Measurements from ENCODE around the gene GNG4.
"Not testable (repeated sequence)": the region's sequence is repeated elsewhere in the genome, so short reads cannot be mapped to it uniquely, and the experiment has no call there.

GNG4 gene

GRCh38 chr1:235635938-235636662, 13.5 kb downstream of the GNG4 start:
- Histone ChIP-seq H3K9me3 (ENCODE audit: control insufficient read depth, insufficient read depth, low read length) (no peaks in the 10 kb centered on the region), H3K27me3 (ENCODE audit: control insufficient read depth, insufficient read depth, low read length) (no peaks in the 10 kb centered on the region), H3K9ac (ENCODE audit: low read depth, low read length) (no peak overlapping the region), H3K36me3 (ENCODE audit: control insufficient read depth, insufficient read depth, low read length) (no peaks in the 10 kb centered on the region), H3K4me3 (ENCODE audit: low read depth, low read length) (no peak overlapping the region), H3K4me1 (ENCODE audit: control insufficient read depth, insufficient read depth, low read length) (no peaks in the 10 kb centered on the region)

DNA sequence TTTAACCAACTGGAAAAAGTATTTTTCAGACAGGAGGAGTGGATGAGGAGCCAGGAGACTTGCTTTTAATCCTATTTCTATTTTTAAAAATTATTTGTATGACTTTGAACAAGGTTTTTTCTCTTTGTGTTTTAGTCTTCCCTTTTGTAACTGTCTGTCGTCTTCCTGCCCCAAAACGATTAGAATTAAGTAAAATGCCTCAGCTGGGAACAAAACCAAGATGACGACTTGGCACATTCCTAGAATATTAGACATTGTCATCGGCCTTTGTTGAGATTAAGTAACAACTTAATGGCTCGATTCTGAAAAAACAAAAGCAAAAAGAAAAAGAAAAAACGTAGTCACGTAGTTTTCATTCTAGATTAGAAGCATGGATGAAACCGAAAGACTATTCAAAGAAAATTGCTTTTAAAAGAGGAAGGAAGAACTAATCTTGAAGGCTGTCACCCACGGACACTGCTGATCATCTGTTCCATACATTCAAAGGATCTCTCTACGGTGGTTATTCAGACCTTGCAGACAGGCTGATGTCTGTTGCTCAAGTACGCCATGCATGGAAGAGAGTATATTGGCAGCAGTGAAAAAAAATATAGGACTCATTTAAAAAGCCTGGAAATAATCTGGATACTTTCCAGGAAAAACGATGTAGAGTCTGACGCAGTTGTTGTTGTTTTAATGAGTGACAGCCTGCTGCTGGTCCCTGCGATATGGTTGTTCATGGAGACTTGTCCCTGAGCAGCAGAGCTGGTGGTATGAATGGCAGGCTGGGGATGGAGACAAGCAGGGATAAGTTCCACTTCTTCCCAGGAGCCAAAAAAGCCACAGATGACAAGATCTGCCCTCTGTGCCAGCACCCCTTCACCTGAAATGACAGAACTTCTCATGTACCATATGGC, 16.8 kb downstream of the GNG4 start:
- H3K27me3 ChIP-seq (ENCODE audit: control insufficient read depth, insufficient read depth, low read length) = no peaks in the 10 kb centered on the region
- no peak overlapping the region for H3K4me3 ChIP-seq (ENCODE audit: low read depth, low read length)
- H3K4me1 ChIP-seq (ENCODE audit: control insufficient read depth, insufficient read depth, low read length) = no peaks in the 10 kb centered on the region
- no peaks in the 10 kb centered on the region for H3K36me3 ChIP-seq (ENCODE audit: control insufficient read depth, insufficient read depth, low read length)
- no peaks in the 10 kb centered on the region for H3K9me3 ChIP-seq (ENCODE audit: control insufficient read depth, insufficient read depth, low read length)
- no peak overlapping the region for H3K9ac ChIP-seq (ENCODE audit: low read depth, low read length)

DNA sequence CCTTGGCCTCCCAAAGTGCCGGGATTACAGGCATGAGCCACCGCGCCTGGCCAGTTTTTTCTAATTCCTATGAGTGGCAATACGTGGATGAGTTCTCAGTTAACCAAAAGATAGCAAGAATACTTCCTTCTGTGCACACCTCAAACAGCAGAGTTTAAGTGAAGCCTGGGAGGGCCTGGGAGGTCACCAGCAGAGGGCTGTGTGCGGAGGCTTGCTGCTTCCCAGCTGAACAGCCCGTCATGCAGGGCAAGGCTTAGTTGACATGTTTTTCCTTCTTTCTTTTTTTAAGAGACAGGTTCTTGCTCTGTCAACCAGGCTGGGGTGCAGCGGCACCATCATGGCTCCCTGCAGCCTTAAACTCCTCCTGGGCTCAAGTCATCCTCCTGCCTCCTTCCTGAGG, 17.8 kb downstream of the GNG4 start:
- Histone ChIP-seq H3K9ac (ENCODE audit: low read depth, low read length) (no peak overlapping the region), H3K9me3 (ENCODE audit: control insufficient read depth, insufficient read depth, low read length) (no peaks in the 10 kb centered on the region), H3K4me3 (ENCODE audit: low read depth, low read length) (no peak overlapping the region), H3K27me3 (ENCODE audit: control insufficient read depth, insufficient read depth, low read length) (no peaks in the 10 kb centered on the region), H3K36me3 (ENCODE audit: control insufficient read depth, insufficient read depth, low read length) (no peaks in the 10 kb centered on the region), H3K4me1 (ENCODE audit: control insufficient read depth, insufficient read depth, low read length) (no peaks in the 10 kb centered on the region)

- Histone ChIP-seq H3K4me1 (ENCODE audit: control insufficient read depth, insufficient read depth, low read length) (no peaks in the 10 kb centered on the region), H3K9me3 (ENCODE audit: control insufficient read depth, insufficient read depth, low read length) (no peaks in the 10 kb centered on the region), H3K27me3 (ENCODE audit: control insufficient read depth, insufficient read depth, low read length) (no peaks in the 10 kb centered on the region), H3K9ac (ENCODE audit: low read depth, low read length) (no peak overlapping the region), H3K36me3 (ENCODE audit: control insufficient read depth, insufficient read depth, low read length) (no peaks in the 10 kb centered on the region), H3K4me3 (ENCODE audit: low read depth, low read length) (no peak overlapping the region)
These were observed 21.1 kb downstream of the GNG4 start for GRCh38 chr1:235628316-235629005.

- Histone ChIP-seq H3K9me3 (ENCODE audit: control insufficient read depth, insufficient read depth, low read length) (no peaks in the 10 kb centered on the region), H3K9ac (ENCODE audit: low read depth, low read length) (no peak overlapping the region), H3K36me3 (ENCODE audit: control insufficient read depth, insufficient read depth, low read length) (no peaks in the 10 kb centered on the region), H3K27me3 (ENCODE audit: control insufficient read depth, insufficient read depth, low read length) (no peaks in the 10 kb centered on the region), H3K4me3 (ENCODE audit: low read depth, low read length) (no peak overlapping the region), H3K4me1 (ENCODE audit: control insufficient read depth, insufficient read depth, low read length) (no peaks in the 10 kb centered on the region)
These were observed 23.8 kb downstream of the GNG4 start for GRCh38 chr1:235625831-235626230.

DNA sequence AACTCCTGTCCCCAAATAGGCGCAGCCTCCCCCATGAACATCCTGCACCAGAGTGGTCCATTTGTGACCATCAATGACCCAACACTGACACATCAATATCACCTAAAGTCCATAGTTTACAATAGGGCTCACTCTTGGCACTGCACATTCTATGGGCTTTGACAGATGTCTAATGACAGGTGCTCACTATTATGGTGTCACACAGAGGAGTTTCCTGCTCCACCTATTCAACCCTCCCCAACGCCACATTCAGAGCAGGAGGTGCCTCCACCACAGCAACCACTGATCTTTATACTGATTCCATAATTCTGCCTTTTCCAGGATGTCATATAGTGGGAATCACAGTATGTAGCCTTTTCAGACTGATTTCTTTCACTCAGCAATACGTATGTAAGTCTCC, 24.2 kb downstream of the GNG4 start:
- Histone ChIP-seq H3K9ac (ENCODE audit: low read depth, low read length) (no peak overlapping the region), H3K9me3 (ENCODE audit: control insufficient read depth, insufficient read depth, low read length) (no peaks in the 10 kb centered on the region), H3K4me3 (ENCODE audit: low read depth, low read length) (no peak overlapping the region), H3K36me3 (ENCODE audit: control insufficient read depth, insufficient read depth, low read length) (no peaks in the 10 kb centered on the region), H3K27me3 (ENCODE audit: control insufficient read depth, insufficient read depth, low read length) (no peaks in the 10 kb centered on the region), H3K4me1 (ENCODE audit: control insufficient read depth, insufficient read depth, low read length) (no peaks in the 10 kb centered on the region)

DNA sequence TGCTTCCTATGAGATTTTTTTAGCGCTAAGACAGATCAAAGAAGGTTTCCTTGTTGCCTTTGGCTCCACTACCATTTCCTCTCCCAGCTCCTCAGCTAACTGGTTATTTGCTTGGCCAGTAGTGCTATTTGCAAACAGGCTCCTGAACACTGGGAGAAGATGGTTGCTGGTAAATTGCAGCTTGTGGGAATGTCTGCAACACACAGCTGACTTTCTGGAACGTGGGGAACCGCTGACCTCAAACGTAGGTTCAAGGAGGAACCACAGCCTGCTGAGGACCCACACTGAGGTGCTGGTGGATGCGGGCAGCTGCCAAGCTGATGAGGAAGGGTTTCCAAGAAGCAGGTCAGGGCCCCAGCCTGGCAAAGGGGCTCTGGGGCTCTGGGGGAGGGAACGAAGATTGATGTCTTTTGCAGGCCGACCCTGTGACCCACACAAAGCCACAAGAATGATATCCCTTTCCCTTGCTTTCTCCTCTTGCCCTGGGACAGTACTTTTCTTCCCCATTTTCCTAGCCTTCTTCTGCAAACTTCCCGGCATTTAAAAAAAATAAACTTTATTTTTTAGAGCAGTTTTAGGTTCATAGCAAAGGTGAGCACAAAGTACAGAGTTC, 24.8 kb downstream of the GNG4 start:
- H3K9me3 ChIP-seq (ENCODE audit: control insufficient read depth, insufficient read depth, low read length) = no peaks in the 10 kb centered on the region
- no peaks in the 10 kb centered on the region for H3K27me3 ChIP-seq (ENCODE audit: control insufficient read depth, insufficient read depth, low read length)
- H3K4me1 ChIP-seq (ENCODE audit: control insufficient read depth, insufficient read depth, low read length) = no peaks in the 10 kb centered on the region
- no peak overlapping the region for H3K4me3 ChIP-seq (ENCODE audit: low read depth, low read length)
- H3K36me3 ChIP-seq (ENCODE audit: control insufficient read depth, insufficient read depth, low read length) = no peaks in the 10 kb centered on the region
- H3K9ac ChIP-seq (ENCODE audit: low read depth, low read length) = no peak overlapping the region

DNA sequence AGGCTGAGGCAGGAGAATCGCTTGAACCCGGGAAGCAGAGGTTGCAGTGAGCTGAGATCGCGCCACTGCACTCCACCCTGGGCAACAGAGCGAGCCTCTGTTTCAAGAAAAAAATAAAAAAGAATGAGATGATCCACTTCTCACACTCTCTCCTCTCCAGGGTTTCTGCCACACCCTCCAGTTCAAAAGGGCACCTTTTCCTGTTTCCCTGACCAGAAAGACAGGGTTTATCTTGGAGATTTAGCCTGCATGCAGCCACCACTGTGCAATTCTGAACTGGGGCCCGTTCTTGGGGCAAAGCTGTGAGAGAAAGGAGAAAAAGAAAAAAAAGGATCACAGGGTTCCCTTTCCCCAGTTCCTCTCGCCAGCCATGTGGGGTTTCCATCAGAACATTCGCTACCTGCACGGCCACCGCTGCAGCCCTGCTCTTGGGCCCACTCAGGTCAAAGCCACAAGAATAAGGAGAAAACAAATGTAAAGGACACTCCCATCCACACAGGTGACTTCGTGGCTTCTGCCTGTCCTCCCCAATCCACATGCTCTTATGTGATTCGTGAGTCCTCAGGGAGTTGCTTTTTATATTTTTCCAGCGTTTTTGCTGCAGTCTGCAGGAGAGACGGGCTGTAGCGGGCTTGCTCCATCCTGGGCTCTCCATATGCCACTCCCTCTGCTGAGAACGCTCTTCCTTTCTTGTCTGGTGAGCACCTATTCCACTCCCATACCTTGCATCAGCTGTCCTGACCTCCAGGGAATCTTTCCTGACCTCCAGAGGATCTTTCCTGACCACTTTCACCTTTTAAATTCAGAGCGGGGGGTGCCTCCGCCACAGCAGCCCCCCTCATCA, 26.4 kb downstream of the GNG4 start:
- Histone ChIP-seq H3K27me3 (ENCODE audit: control insufficient read depth, insufficient read depth, low read length) (no peaks in the 10 kb centered on the region), H3K9ac (ENCODE audit: low read depth, low read length) (no peak overlapping the region)

GRCh38 chr1:235619149-235619548, 30.4 kb downstream of the GNG4 start:
- H3K9ac ChIP-seq (ENCODE audit: low read depth, low read length); H3K9me3 ChIP-seq (ENCODE audit: control insufficient read depth, insufficient read depth, low read length); H3K27me3 ChIP-seq (ENCODE audit: control insufficient read depth, insufficient read depth, low read length); H3K4me1 ChIP-seq (ENCODE audit: control insufficient read depth, insufficient read depth, low read length); H3K36me3 ChIP-seq (ENCODE audit: control insufficient read depth, insufficient read depth, low read length); H3K4me3 ChIP-seq (ENCODE audit: low read depth, low read length): not testable (repeated sequence)

More for the DNA sequence above, 26.4 kb downstream of the GNG4 start:
- Histone ChIP-seq H3K36me3 (ENCODE audit: control insufficient read depth, insufficient read depth, low read length) (no peaks in the 10 kb centered on the region), H3K4me3 (ENCODE audit: low read depth, low read length) (no peak overlapping the region), H3K9me3 (ENCODE audit: control insufficient read depth, insufficient read depth, low read length) (no peaks in the 10 kb centered on the region), H3K4me1 (ENCODE audit: control insufficient read depth, insufficient read depth, low read length) (no peaks in the 10 kb centered on the region)

- H3K27me3 ChIP-seq (ENCODE audit: control insufficient read depth, insufficient read depth, low read length) = no peaks in the 10 kb centered on the region
- no peak overlapping the region for H3K4me3 ChIP-seq (ENCODE audit: low read depth, low read length)
- H3K4me1 ChIP-seq (ENCODE audit: control insufficient read depth, insufficient read depth, low read length) = no peaks in the 10 kb centered on the region
- no peaks in the 10 kb centered on the region for H3K36me3 ChIP-seq (ENCODE audit: control insufficient read depth, insufficient read depth, low read length)
- no peaks in the 10 kb centered on the region for H3K9me3 ChIP-seq (ENCODE audit: control insufficient read depth, insufficient read depth, low read length)
- no peak overlapping the region for H3K9ac ChIP-seq (ENCODE audit: low read depth, low read length)
These were observed 31.8 kb downstream of the GNG4 start for GRCh38 chr1:235617808-235618207.

GRCh38 chr1:235617140-235617539, 32.4 kb downstream of the GNG4 start:
- no peaks in the 10 kb centered on the region for H3K9me3 ChIP-seq (ENCODE audit: control insufficient read depth, insufficient read depth, low read length)
- H3K27me3 ChIP-seq (ENCODE audit: control insufficient read depth, insufficient read depth, low read length) = no peaks in the 10 kb centered on the region
- no peaks in the 10 kb centered on the region for H3K36me3 ChIP-seq (ENCODE audit: control insufficient read depth, insufficient read depth, low read length)
- H3K4me1 ChIP-seq (ENCODE audit: control insufficient read depth, insufficient read depth, low read length) = no peaks in the 10 kb centered on the region
- no peak overlapping the region for H3K9ac ChIP-seq (ENCODE audit: low read depth, low read length)
- H3K4me3 ChIP-seq (ENCODE audit: low read depth, low read length) = no peak overlapping the region

Measured in iPS-15b (cell line).